Fibroblast of lung (primary cell): ENCODE measurements around the gene L3MBTL4.

Source experiments
- CTCF ChIP-seq, 2 donors: IDR thresholded peaks in 1 of 2; conservative IDR thresholded peaks in 1 of 2; 1 replicate in 1 of 2; 2 replicates in 1 of 2; pipeline ENCODE4 v1.5.1; 2011 to 2012; ENCODE audit warnings: low read length in 2 of 2, control low read depth in 1 of 2, inconsistent platforms in 1 of 2, low read depth in 1 of 2, mild to moderate bottlenecking in 1 of 2
- EZH2 ChIP-seq: IDR thresholded peaks from 2 replicates; pipeline ENCODE4 v1.5.1; 2012; ENCODE audit warnings: low read length, control low read depth, mild to moderate bottlenecking; ENCODE audit errors: missing control alignments

- no peak for TF ChIP-seq CTCF (conservative IDR thresholded peaks at IDR 0.05 in 1 of 2, IDR thresholded peaks at IDR 0.05 in 1 of 2; ENCODE audit: low read depth in 1 of 2, low read length in 2 of 2)
- TF ChIP-seq EZH2: no peak
Measured at GRCh38 chr18:6203791-6204190, 210.9 kb downstream of the L3MBTL4 start.
